SK-MEL-5 (cell line): Measurements from ENCODE around the gene ACTR1B. TPM values are rescaled to one million over a fixed set of nuclear protein-coding genes. Genes with fewer than 3 reads are reported as not detected.
"Not testable (repeated sequence)": the region's sequence is repeated elsewhere in the genome, so short reads cannot be mapped to it uniquely, and the experiment has no call there.

ENCODE experiments used
- DNase-seq: peaks from one replicate; pipeline ENCODE4 v3.0.0-alpha.2; 2016; ENCODE audit warnings: low read depth, low spot score
- in situ Hi-C: cut with HindIII; loops from 2 replicates; pipeline ENCODE4 v1.10.0; 2016; ENCODE audit warnings: low sequenced_read_pairs, high pct_unique_total_duplicates, low pct_unique_long_range_greater_than_20kb
- polyA plus RNA-seq, 2 experiments: library from polyadenylated mRNA; depleted of rRNA; stranded (reverse); fragments of >200 nt; gene quantifications; 2 replicates each; pipeline ENCODE4 v1.2.3, GENCODE V29; 2015
- total RNA-seq: library from RNA; depleted of rRNA; stranded (reverse); fragments of >200 nt; shearing (Covaris generic); gene quantifications from 2 replicates; pipeline ENCODE4 v1.2.3, GENCODE V29; 2014; rRNA removed

The ACTR1B gene
- 10.0 and 10.8 TPM in 2 replicates for total RNA-seq
- 14.6 and 23.4 TPM in 2 replicates for polyA plus RNA-seq (2015; cell fraction: cytosol; rRNA removed)
- polyA plus RNA-seq (2015; cell fraction: nucleus; rRNA removed) = 112 and 156 TPM in 2 replicates

DNA sequence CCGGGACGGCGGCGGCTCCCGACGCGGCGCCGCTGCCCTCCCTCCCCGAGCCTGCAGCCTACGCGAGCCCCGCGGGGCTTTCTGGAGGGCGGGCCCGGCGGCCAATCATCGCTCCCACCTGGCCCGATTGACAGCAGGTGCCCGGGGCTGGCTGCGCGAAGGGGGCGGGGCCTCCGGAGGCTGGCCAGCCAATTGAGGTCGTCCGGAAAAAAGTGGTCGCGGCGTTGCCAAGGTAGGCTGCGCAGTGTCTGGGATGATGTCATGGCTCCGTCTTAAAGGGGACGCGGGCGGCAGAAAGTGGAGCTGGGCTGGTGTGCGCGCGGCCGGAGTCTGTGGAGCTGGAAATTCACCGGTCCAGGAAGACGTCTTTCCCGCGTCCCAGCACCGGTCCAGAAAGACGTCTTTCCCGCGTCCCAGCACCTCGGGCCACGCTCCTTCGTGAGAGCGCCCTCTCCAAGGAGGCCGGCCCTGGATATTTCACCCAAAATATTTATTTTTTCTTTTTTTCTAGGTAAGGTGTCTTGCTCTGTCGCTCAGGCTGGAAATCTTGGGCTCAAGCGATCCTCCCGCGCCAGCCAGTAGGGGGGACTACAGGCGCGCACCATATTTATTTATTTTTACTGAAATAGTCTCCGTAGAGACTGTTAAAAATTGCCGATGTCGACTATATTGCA lies at the start of gene ACTR1B:
Gene ACTR1B, minus strand, starts transcription at position 83 of the 674 bp plus-strand sequence. CDS start 154 bp downstream, outside the sequence.
- DNase-seq = peak; percentile 97
- in situ Hi-C loops = no loop called here

DNA sequence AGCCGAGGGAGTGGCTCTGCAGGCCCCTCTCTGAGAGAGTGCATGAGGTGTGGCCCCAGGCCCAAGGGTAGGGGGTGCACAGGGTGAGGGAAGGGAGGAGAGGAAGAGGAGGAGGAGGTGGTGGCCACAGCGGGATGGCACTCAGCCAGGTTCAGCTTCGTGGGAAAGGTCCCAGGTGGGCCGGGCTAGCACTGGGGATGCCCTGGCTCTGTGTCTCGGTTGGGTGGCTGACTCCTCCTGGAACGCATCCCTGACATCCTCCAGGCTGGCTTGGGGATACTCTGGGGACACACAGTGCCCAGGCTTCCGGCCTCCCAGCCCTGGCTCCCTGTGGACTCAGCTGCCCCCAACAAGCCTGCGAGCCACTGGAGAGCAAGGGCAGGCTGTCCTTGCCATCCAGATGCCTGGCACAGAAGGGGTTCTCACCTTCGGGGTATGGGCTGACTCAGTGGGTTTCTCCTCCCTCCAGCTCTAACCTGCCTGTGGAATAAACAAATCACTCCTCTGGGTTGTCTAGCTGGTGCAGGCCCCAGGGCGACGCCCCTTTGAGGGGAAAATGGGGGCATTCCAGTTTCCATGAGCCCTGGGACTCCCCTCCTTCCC lies 49.0 kb upstream of the ACTR1B start:
- in situ Hi-C loops = no loop called here
- DNase-seq = no peak

GRCh38 chr2:97712175-97712574 lies 48.3 kb upstream of the ACTR1B start:
- DNase-seq, in situ Hi-C loops: not testable (repeated sequence)

DNA sequence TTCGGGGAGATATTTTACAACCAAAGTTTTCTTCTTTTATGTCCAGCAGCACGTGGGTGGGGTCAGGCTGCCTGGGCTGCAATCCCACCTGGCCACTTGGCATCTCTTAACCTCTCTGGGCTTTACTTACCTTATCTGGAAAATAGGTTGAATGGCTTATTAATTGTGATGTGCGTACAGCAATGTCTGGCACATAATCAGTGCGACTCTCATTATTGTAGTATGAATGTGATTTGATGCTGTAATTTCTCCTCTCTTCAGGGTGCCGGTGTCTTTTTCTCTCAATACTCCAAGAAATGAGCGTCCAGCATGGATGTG lies 47.5 kb upstream of the ACTR1B start:
- in situ Hi-C loops = no loop called here

GRCh38 chr2:97708608-97709007 lies 44.8 kb upstream of the ACTR1B start:
- DNase-seq = no peak
- in situ Hi-C loops = no loop called here

More for the DNA sequence above, 47.5 kb upstream of the ACTR1B start:
- no peak for DNase-seq

DNA sequence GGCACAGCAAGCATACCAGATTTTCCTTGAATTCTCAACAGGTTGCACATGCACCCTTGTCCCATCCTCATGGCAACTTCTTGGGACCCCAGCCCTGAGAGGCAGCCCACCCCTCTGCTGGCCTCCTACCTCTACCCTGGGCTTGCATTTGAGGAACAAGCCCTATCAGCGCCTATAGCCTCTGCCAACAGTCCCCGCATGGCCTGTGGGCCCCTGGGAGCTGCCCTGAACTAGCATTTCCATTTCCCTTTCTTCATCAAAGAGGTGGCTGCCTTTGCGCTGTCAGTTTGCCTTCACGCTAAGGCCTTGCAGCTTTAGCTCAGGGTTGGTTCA lies 44.2 kb upstream of the ACTR1B start:
- no peak for DNase-seq
- in situ Hi-C loops = no loop called here

DNA sequence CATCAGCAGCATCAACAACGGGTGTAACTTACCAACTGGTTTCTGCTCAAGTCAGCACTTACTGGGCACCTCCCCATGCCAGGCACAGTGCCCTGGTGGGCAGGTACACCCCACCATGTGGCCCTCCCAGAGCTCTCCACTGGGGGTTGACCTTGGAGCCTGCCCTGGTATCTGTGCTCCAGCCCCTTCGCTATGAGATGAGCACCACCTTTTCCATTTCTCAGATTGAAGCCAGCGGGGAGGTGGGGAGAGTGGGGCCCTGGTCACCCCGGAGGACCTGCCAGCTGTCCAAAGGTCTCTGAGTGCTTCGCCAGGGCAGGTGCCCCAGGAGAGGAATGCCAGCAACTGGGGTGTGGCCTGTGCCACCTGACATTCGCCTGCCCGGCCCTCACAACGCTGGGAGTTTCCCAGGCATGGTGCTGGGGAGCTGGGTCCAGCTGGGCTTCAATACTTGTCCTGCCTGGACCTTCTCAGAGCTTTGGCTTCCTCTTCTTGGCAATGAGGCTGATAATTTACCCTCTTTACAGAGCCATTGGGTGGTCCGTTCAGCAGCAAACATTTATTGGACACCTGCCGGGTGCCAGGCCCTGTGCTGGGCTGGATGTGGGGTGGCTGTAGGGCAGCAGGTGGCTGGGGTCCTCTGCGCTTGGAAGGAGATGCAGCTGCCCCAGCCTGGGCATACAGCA lies 43.7 kb upstream of the ACTR1B start:
- in situ Hi-C loops = no loop called here
- no peak for DNase-seq

DNA sequence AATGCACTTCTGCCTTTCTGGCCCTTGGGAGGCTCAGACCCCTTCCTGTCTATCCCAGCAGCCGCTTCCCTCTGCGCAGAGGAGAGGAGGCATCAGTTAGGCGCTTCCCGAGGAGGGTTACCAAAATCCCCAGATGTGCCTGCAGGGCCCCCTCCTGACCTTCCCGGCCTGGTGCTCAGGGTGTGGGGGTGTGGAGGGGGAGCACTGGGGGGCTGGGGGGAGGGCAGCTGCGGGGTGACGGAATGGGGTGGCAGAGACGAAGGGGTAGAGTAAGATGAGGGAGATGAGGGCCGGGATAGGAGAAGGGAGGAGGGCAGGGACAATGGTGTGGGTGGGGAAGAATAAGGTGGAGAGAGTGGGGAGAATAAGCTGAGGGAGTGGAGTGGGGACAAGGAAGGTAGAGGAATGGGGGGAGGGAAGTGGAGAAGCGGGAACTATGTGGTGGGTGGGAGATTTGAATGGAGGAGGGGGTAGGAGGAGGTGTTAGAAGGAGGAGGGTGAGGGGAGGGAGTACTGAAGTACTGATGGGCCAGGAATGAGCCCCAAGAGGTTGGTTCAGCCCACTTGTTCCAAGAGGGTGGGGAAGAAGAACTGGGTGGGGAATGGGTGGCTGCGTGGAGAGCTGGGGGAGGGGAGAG lies 43.0 kb upstream of the ACTR1B start:
- no peak for DNase-seq
- in situ Hi-C loops = no loop called here

GRCh38 chr2:97706112-97706511 lies 42.3 kb upstream of the ACTR1B start:
- in situ Hi-C loops = no loop called here
- DNase-seq = no peak

- no peak for DNase-seq
- in situ Hi-C loops = no loop called here
Measured at GRCh38 chr2:97704989-97705388, 41.1 kb upstream of the ACTR1B start.

GRCh38 chr2:97703741-97704140 lies 39.9 kb upstream of the ACTR1B start:
- in situ Hi-C loops = no loop called here
- no peak for DNase-seq

- in situ Hi-C loops = no loop called here
- no peak for DNase-seq
Measured at GRCh38 chr2:97702731-97703470, 39.1 kb upstream of the ACTR1B start.

DNA sequence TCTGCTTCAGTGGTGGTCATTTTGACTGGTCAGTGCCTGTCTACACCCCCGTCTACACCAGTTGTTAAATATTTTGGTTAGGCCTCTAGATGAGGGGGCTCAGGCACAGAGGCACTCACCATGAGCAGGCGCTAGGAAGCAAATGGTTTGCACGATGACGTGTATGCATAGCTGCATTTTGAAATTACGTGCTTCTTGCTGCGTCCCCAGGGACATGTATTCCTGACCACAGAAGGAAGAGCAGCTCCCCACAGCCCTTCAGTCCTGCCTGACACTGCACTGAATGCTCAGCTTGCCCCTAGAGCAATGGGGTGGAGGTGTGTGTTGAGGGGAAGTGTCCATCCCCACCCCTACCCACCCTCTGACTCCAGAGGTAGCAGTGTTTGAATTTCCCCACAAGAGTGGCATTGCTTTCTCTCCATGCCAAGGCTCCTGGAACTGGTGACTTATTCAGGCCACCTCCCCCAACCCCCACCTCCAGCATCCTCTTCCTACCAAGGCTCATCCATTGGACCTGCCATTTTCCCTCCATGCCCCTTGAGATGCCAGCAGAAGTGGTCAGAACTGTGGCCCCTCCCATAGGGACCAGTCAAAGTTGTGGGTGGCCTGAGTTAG lies 38.1 kb upstream of the ACTR1B start:
- DNase-seq = no peak
- in situ Hi-C loops = no loop called here

DNA sequence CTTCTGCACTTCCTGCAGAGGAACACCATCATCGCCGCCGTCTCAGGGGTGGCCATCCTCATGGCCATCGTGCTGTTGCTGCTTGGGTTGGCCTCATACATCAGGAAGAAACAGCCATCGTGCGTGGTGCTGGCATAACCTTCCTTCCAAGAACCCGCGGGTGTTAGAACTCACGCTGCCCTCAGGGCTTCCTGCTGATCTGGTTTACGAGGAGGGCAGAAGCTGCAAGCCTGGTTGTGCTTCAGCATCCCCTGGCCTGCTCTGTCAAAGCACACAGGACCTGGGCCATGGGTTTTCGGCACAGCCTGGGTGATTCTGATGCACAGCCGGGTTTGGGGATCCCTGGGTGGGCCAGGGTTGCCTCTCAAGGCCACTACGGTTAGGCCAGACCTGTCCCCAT lies 37.3 kb upstream of the ACTR1B start:
- DNase-seq = no peak
- in situ Hi-C loops = no loop called here

GRCh38 chr2:97699765-97700444 lies 36.1 kb upstream of the ACTR1B start:
- in situ Hi-C loops = no loop called here
- DNase-seq = peak; percentile 82

GRCh38 chr2:97698530-97698929 lies 34.7 kb upstream of the ACTR1B start:
- no peak for DNase-seq
- in situ Hi-C loops = no loop called here
